ENCODE data around the gene MLLT10. TPM values are rescaled to one million over a fixed set of nuclear protein-coding genes. Genes with fewer than 3 reads are reported as not detected.

MLLT10 gene
- total RNA-seq, 1 donor from 2014 or later = 42.4 TPM

- DNase-seq (ENCODE audit: low read depth in 2 of 2) = no peak
Measured at GRCh38 chr10:21634599-21635365, 100.8 kb downstream of the MLLT10 start.

- DNase-seq (ENCODE audit: low read depth in 2 of 2) = no peak
Measured at GRCh38 chr10:21637795-21638194, 103.8 kb downstream of the MLLT10 start.

- DNase-seq (ENCODE audit: low read depth in 2 of 2) = no peak
Measured at GRCh38 chr10:21638681-21639080, 104.6 kb downstream of the MLLT10 start.

GRCh38 chr10:21648040-21648439 is 114.0 kb downstream of the MLLT10 start:
- no peak for DNase-seq (ENCODE audit: low read depth in 2 of 2)

- DNase-seq (ENCODE audit: low read depth in 2 of 2) = no peak
Measured at GRCh38 chr10:21649454-21649872, 115.4 kb downstream of the MLLT10 start.

GRCh38 chr10:21650353-21650752 is 116.3 kb downstream of the MLLT10 start:
- DNase-seq (ENCODE audit: low read depth in 2 of 2) = no peak

GRCh38 chr10:21655236-21655635 is 121.2 kb downstream of the MLLT10 start:
- DNase-seq (ENCODE audit: low read depth in 2 of 2) = no peak

- no peak for DNase-seq (ENCODE audit: low read depth in 2 of 2)
Measured at GRCh38 chr10:21655687-21656086, 121.7 kb downstream of the MLLT10 start.

- no peak for DNase-seq (ENCODE audit: low read depth in 2 of 2)
Measured at GRCh38 chr10:21661087-21661486, 127.1 kb downstream of the MLLT10 start.

- DNase-seq (ENCODE audit: low read depth in 2 of 2) = no peak
Measured at GRCh38 chr10:21661935-21662334, 127.9 kb downstream of the MLLT10 start.

GRCh38 chr10:21662635-21663034 is 128.6 kb downstream of the MLLT10 start:
- no peak for DNase-seq (ENCODE audit: low read depth in 2 of 2)

GRCh38 chr10:21668831-21669230 is 134.8 kb downstream of the MLLT10 start:
- no peak for DNase-seq (ENCODE audit: low read depth in 2 of 2)

- no peak for DNase-seq (ENCODE audit: low read depth in 2 of 2)
Measured at GRCh38 chr10:21670391-21670790, 136.4 kb downstream of the MLLT10 start.

GRCh38 chr10:21673668-21674067 is 139.6 kb downstream of the MLLT10 start:
- DNase-seq (ENCODE audit: low read depth in 2 of 2) = peak in 1 of 2 donors; percentile 28

- DNase-seq (ENCODE audit: low read depth in 2 of 2) = peak; percentile 25 to 45
Measured at GRCh38 chr10:21675157-21675796, 141.2 kb downstream of the MLLT10 start.

- no peak for DNase-seq (ENCODE audit: low read depth in 2 of 2)
Measured at GRCh38 chr10:21677551-21677950, 143.5 kb downstream of the MLLT10 start.

- DNase-seq (ENCODE audit: low read depth in 2 of 2) = no peak
Measured at GRCh38 chr10:21681156-21681555, 147.1 kb downstream of the MLLT10 start.

- no peak for DNase-seq (ENCODE audit: low read depth in 2 of 2)
Measured at GRCh38 chr10:21687266-21688008, 153.4 kb downstream of the MLLT10 start.

GRCh38 chr10:21688009-21688332 is 153.9 kb downstream of the MLLT10 start:
- DNase-seq (ENCODE audit: low read depth in 2 of 2) = no peak

GRCh38 chr10:21688870-21689269 is 154.8 kb downstream of the MLLT10 start:
- DNase-seq (ENCODE audit: low read depth in 2 of 2) = no peak

GRCh38 chr10:21689881-21690280 is 155.8 kb downstream of the MLLT10 start:
- no peak for DNase-seq (ENCODE audit: low read depth in 2 of 2)

- DNase-seq (ENCODE audit: low read depth in 2 of 2) = no peak
Measured at GRCh38 chr10:21692916-21693315, 158.9 kb downstream of the MLLT10 start.

GRCh38 chr10:21693418-21693817 is 159.4 kb downstream of the MLLT10 start:
- DNase-seq (ENCODE audit: low read depth in 2 of 2) = no peak

Measured in dermis microvascular lymphatic vessel endothelial cell (primary cell).